HCT116 (cell line): Measurements from ENCODE around the gene ARFGAP3. TPM values are rescaled to one million over a fixed set of nuclear protein-coding genes. Genes with fewer than 3 reads are reported as not detected.

ENCODE experiments used
- ATAC-seq: fragments of 200-7000 bp; cut with Tn5 transposase; 2 replicates; pipeline ENCODE4 v1.9.1; 2020; ENCODE audit warnings: mild to moderate bottlenecking, moderate library complexity
- BruUV-seq: library from RNA; stranded (reverse); fragments of 400-500 nt; replicated peaks from 2 replicates; lab custom pipeline; 2021; lab: Mats Ljungman, UMichigan
- CTCF ChIA-PET: fragments of 300-600 bp; sonication (Branson Sonifier 250); formaldehyde crosslinking; loops from one replicate; lab custom pipeline; 2021; ENCODE audit warnings: antibody characterized with exemption; lab: Charles Lee
- POLR2A ChIA-PET: fragments of 300-600, 350-600 bp; sonication (Branson Sonifier 250); formaldehyde crosslinking; loops from one replicate; lab custom pipeline; 2021; ENCODE audit warnings: antibody characterized with exemption; lab: Charles Lee
- RAD21 ChIA-PET, 2 experiments: fragments of 300-600 bp; sonication (Branson Sonifier 250); formaldehyde crosslinking; loops; one replicate each; lab custom pipeline; 2023; ENCODE audit warnings: low total read pairs in 2 of 2; ENCODE audit not compliant: uncharacterized antibody in 2 of 2, unreplicated experiment in 2 of 2, low non-redundant PET in 1 of 2; lab: Charles Lee
- DNase-seq: peaks from one replicate; pipeline ENCODE4 v3.0.0-alpha.2; 2010; ENCODE audit warnings: low read depth, low spot score
- H2AFZ ChIP-seq: fragments of 200-600 bp; shearing (Covaris generic), sonication (generic); 2 replicates; pipeline ENCODE4 v1.6.1; 2017; ENCODE audit warnings: low read depth, mixed run types, mixed read lengths, antibody characterized with exemption, low read length; ENCODE audit not compliant: poor library complexity, severe bottlenecking
- H3K27ac ChIP-seq: 2 replicates; pipeline ENCODE4 v1.5.1; 2012; ENCODE audit warnings: low read depth, low read length
- H3K27me3 ChIP-seq: fragments of 200-600 bp; sonication (generic); 2 replicates; pipeline ENCODE4 v1.6.1; 2016; ENCODE audit warnings: mixed run types, low read length, mixed read lengths; ENCODE audit not compliant: insufficient read depth
- H3K36me3 ChIP-seq, 2 experiments: fragments of 200-500 bp in 1 of 2; fragments of 200-600 bp in 1 of 2; sonication (Bioruptor generic) in 1 of 2; sonication (generic) in 1 of 2; 2 replicates each; pipeline versions ENCODE4 v1.5.1 to v1.6.1; 2014 to 2016; ENCODE audit warnings: low read length in 2 of 2, inconsistent platforms in 1 of 2, mixed read lengths in 1 of 2, mixed run types in 1 of 2; ENCODE audit not compliant: insufficient read depth in 2 of 2, control insufficient read depth in 1 of 2
- H3K4me1 ChIP-seq, 2 experiments: fragments of 200-600 bp in 1 of 2; sonication (generic) in 1 of 2; 2 replicates each; pipeline versions ENCODE4 v1.5.1 to v1.6.1; 2012 to 2017; ENCODE audit warnings: low read length in 2 of 2, inconsistent platforms in 1 of 2, mild to moderate bottlenecking in 1 of 2, mixed read lengths in 1 of 2, mixed run types in 1 of 2, moderate library complexity in 1 of 2; ENCODE audit not compliant: insufficient read depth in 2 of 2, control insufficient read depth in 1 of 2
- H3K4me2 ChIP-seq: fragments of 200-600 bp; sonication (generic); 2 replicates; pipeline ENCODE4 v1.6.1; 2017; ENCODE audit warnings: mixed run types, low read length, mixed read lengths
- H3K4me3 ChIP-seq, 2 experiments: fragments of 200-600 bp in 1 of 2; sonication (generic) in 1 of 2; replicated peaks in 1 of 2; 2 replicates each; pipeline ENCODE4 v1.5.1; 2011 to 2016; ENCODE audit warnings: low read length in 2 of 2, control low read depth in 1 of 2, low read depth in 1 of 2, mild to moderate bottlenecking in 1 of 2, mixed read lengths in 1 of 2, mixed run types in 1 of 2
- H3K79me2 ChIP-seq: fragments of 200-600 bp; sonication (generic); 2 replicates; pipeline ENCODE4 v1.6.1; 2017; ENCODE audit warnings: mild to moderate bottlenecking, mixed run types, low read length, moderate library complexity, mixed read lengths; ENCODE audit not compliant: insufficient read depth
- H3K9ac ChIP-seq: fragments of 200-600 bp; sonication (generic); 2 replicates; pipeline ENCODE4 v1.6.1; 2016; ENCODE audit warnings: low read length, mixed read lengths
- H3K9me2 ChIP-seq: fragments of 200-600 bp; sonication (generic), shearing (Covaris generic); 2 replicates; pipeline ENCODE4 v1.6.1; 2017; ENCODE audit warnings: mixed run types, mild to moderate bottlenecking, moderate library complexity; ENCODE audit not compliant: insufficient read depth
- H3K9me3 ChIP-seq, 2 experiments: fragments of 200-500 bp in 1 of 2; fragments of 200-600 bp in 1 of 2; sonication (Bioruptor generic) in 1 of 2; sonication (generic) in 1 of 2; 2 replicates each; pipeline ENCODE4 v1.6.1; 2014 to 2017; ENCODE audit warnings: low read length in 2 of 2, mixed read lengths in 2 of 2, inconsistent platforms in 1 of 2, low read depth in 1 of 2, mild to moderate bottlenecking in 1 of 2, mixed run types in 1 of 2, moderate library complexity in 1 of 2; ENCODE audit not compliant: control insufficient read depth in 1 of 2, insufficient read depth in 1 of 2
- H4K20me1 ChIP-seq: fragments of 200-600 bp; sonication (generic), shearing (Covaris generic); 2 replicates; pipeline ENCODE4 v1.6.1; 2017; ENCODE audit warnings: mixed run types, mild to moderate bottlenecking, moderate library complexity; ENCODE audit not compliant: insufficient read depth
- FOSL1 ChIP-seq: IDR thresholded peaks from 2 replicates; pipeline ENCODE4 v1.6.1; 2012; ENCODE audit warnings: low read depth
- POLR2AphosphoS5 ChIP-seq: IDR thresholded peaks from 2 replicates; pipeline ENCODE4 v1.6.1; 2011; ENCODE audit warnings: mild to moderate bottlenecking, low read depth, low read length, moderate library complexity
- SRF ChIP-seq: IDR thresholded peaks from 2 replicates; pipeline ENCODE4 v1.6.1; 2012; ENCODE audit warnings: low read depth
- intact Hi-C: fragments of 100-400 bp; cut with micrococcal nuclease; formaldehyde crosslinking; loops from 2 replicates; pipeline ENCODE4 v1.10.0; 2022
- total RNA-seq: library from RNA; stranded (reverse); gene quantifications from one replicate; pipeline ENCODE4 v1.2.1, GENCODE V29; 2021; ENCODE audit not compliant: unreplicated experiment
- TF ChIP-seq, protein P1 (sequence below): IDR thresholded peaks from 2 replicates; pipeline ENCODE4 v1.6.1; 2012
- TF ChIP-seq, protein P2 (sequence below), 3 experiments: fragments of 200-600 bp in 1 of 3; sonication (generic) in 1 of 3; IDR thresholded peaks in 2 of 3; conservative IDR thresholded peaks in 1 of 3; 2 replicates each; pipeline ENCODE4 v1.5.1; 2012 to 2017; ENCODE audit warnings: low read depth in 2 of 3, low read length in 2 of 3, antibody characterized with exemption in 1 of 3, borderline replicate concordance in 1 of 3, control low read depth in 1 of 3, mild to moderate bottlenecking in 1 of 3, mixed read lengths in 1 of 3, mixed run types in 1 of 3, moderate library complexity in 1 of 3; ENCODE audit not compliant: insufficient read depth in 1 of 3
- TF ChIP-seq, protein P3 (sequence below): IDR thresholded peaks from 2 replicates; pipeline ENCODE4 v1.6.1; 2012
- TF ChIP-seq, protein P4 (sequence below): IDR thresholded peaks from 2 replicates; pipeline ENCODE4 v1.6.1; 2012; ENCODE audit warnings: low read depth

Gene ARFGAP3
- total RNA-seq, 1 experiment from 2014 or later: 15.4 TPM

DNA sequence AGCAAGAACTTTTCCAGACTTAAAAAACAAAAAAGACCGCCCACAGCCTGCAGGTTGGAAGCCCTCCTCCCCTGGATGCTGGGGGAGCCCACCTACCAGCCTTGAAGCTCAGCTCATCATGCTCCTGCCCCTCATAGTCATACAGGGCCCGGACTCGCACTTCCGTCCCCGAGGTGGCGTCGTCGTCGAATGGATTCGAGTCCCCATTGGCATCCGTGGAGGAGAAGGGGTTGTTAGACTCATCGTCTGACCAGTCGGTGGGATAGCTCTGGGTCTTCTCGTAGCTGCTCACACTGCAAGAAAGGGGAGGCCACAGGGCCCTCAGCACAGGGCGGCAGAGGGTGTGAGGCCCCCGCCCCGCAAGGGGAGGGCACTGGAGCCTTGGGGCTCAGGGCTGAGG is 19.0 kb upstream of the ARFGAP3 start:
- Histone ChIP-seq H3K9me2 (no peaks in the 10 kb centered on the region), H3K27ac (no peak overlapping the region), H3K79me2 (no peaks in the 10 kb centered on the region), H3K4me3 (no peak overlapping the region), H3K27me3 (no peaks in the 10 kb centered on the region), H4K20me1 (no peaks in the 10 kb centered on the region), H3K9ac (no peak overlapping the region), H3K4me1 (no peaks in the 10 kb centered on the region), H2AFZ (no peak overlapping the region), H3K36me3 (peaks cover 8 to 20% of the 10 kb centered on the region in 2 experiments; a peak in 3 of 4 replicates), H3K4me2 (no peak overlapping the region), H3K9me3 (no peaks in the 10 kb centered on the region)
- DNase-seq (no peak), ATAC-seq (no peak)
- RAD21 ChIA-PET: no interaction called here
- no TSS peak for BruUV-seq
- POLR2A ChIA-PET: no interaction called here
- intact Hi-C loops: no loop called here
- CTCF ChIA-PET: no interaction called here
- TF ChIP-seq, protein P1, sequence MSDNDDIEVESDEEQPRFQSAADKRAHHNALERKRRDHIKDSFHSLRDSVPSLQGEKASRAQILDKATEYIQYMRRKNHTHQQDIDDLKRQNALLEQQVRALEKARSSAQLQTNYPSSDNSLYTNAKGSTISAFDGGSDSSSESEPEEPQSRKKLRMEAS: no peak
- TF ChIP-seq, protein P2, sequence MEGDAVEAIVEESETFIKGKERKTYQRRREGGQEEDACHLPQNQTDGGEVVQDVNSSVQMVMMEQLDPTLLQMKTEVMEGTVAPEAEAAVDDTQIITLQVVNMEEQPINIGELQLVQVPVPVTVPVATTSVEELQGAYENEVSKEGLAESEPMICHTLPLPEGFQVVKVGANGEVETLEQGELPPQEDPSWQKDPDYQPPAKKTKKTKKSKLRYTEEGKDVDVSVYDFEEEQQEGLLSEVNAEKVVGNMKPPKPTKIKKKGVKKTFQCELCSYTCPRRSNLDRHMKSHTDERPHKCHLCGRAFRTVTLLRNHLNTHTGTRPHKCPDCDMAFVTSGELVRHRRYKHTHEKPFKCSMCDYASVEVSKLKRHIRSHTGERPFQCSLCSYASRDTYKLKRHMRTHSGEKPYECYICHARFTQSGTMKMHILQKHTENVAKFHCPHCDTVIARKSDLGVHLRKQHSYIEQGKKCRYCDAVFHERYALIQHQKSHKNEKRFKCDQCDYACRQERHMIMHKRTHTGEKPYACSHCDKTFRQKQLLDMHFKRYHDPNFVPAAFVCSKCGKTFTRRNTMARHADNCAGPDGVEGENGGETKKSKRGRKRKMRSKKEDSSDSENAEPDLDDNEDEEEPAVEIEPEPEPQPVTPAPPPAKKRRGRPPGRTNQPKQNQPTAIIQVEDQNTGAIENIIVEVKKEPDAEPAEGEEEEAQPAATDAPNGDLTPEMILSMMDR (IDR thresholded peaks at IDR 0.05 in 2 of 3, conservative IDR thresholded peaks at IDR 0.05 in 1 of 3; ENCODE audit: borderline replicate concordance in 1 of 3, insufficient read depth in 1 of 3, low read depth in 2 of 3, low read length in 2 of 3): no peak
- TF ChIP-seq, protein P3, sequence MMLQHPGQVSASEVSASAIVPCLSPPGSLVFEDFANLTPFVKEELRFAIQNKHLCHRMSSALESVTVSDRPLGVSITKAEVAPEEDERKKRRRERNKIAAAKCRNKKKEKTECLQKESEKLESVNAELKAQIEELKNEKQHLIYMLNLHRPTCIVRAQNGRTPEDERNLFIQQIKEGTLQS: no peak
- TF ChIP-seq FOSL1 (no peak), POLR2AphosphoS5 (no peak), SRF (no peak)
- TF ChIP-seq, protein P4, sequence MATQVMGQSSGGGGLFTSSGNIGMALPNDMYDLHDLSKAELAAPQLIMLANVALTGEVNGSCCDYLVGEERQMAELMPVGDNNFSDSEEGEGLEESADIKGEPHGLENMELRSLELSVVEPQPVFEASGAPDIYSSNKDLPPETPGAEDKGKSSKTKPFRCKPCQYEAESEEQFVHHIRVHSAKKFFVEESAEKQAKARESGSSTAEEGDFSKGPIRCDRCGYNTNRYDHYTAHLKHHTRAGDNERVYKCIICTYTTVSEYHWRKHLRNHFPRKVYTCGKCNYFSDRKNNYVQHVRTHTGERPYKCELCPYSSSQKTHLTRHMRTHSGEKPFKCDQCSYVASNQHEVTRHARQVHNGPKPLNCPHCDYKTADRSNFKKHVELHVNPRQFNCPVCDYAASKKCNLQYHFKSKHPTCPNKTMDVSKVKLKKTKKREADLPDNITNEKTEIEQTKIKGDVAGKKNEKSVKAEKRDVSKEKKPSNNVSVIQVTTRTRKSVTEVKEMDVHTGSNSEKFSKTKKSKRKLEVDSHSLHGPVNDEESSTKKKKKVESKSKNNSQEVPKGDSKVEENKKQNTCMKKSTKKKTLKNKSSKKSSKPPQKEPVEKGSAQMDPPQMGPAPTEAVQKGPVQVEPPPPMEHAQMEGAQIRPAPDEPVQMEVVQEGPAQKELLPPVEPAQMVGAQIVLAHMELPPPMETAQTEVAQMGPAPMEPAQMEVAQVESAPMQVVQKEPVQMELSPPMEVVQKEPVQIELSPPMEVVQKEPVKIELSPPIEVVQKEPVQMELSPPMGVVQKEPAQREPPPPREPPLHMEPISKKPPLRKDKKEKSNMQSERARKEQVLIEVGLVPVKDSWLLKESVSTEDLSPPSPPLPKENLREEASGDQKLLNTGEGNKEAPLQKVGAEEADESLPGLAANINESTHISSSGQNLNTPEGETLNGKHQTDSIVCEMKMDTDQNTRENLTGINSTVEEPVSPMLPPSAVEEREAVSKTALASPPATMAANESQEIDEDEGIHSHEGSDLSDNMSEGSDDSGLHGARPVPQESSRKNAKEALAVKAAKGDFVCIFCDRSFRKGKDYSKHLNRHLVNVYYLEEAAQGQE: no peak
